Epidermal melanocyte (primary cell): Measurements from ENCODE around the gene NHERF2.

Experiments
- DNase-seq: peaks from one replicate; pipeline ENCODE4 v3.0.0; 2011; ENCODE audit warnings: low spot score; ENCODE audit not compliant: insufficient read length

The NHERF2 gene

DNA sequence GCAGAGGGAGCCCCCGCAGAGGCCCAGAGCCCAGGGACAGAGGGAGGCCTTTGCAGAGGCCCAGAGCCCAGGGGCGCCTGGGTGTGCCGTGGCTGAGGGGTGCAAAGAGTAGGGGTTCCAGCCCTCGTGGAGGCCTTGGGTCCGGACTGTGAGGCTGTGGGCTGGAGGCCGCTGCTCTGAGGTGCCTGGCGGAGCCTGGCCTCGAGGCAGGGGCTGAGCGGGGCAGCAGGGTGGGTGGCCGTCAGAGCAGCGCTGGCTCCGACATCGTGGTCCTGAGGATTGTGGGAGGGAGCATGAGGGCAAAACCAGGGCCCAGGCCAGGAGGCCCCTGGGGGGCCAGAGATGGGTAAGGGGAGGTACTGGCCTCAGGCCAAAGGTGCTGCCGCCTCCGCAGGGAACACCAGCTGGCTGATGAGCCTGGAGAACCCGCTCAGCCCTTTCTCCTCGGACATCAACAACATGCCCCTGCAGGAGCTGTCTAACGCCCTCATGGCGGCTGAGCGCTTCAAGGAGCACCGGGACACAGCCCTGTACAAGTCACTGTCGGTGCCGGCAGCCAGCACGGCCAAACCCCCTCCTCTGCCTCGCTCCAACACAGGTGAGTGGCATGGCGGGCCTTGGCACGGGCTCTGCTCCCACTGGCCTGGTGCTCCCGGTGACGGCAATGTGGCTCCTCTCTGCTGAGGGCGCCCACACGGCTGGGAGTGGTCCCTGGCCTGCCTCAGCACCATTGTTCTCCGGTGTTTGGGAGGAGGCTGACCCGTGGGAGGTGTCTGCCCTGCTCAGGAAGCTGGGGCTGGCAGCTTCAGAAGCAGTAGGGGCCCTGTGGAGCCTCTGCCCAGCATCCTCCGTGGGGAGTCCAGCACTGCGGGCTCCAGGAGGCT lies 54.7 kb downstream of the NHERF2 start:
- DNase-seq: no peak

DNA sequence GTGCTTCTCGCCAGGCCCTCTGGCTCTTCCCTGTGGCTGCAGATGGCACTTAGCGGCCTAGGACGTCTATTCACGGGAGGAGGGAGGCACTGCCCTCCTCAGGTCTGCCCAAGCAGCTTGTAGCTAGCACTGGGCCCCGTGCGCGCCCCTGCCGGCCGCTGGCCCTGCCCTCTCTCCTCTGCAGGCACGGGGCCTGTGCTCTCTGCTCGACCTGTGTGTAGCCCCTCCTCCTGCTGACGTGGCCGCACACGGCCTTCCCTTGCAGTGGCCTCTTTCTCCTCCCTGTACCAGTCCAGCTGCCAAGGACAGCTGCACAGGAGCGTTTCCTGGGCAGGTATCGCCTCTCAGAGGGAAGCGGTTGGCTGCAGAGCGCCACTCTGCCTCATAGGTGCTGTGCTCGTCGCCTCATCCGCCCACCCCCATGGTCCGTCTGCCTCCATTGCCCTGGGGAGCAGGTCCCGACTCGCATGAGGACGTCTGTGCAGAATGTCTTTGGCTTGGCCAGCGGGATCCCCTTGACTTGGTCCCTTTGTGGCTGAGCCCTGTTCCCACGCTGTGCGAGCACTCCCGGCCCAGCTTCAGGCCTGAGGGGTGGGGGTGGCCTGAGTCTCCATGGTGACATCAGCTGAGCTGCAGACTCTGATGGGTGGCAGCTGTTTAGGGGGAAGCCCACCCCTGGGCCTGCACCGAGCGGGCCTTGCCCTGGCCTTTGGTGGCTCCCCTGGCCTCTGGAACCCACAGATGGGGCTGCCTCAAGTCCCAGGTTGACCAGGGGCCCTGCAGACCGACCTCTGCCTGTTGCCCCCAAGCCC lies 55.7 kb downstream of the NHERF2 start:
- no peak for DNase-seq

DNA sequence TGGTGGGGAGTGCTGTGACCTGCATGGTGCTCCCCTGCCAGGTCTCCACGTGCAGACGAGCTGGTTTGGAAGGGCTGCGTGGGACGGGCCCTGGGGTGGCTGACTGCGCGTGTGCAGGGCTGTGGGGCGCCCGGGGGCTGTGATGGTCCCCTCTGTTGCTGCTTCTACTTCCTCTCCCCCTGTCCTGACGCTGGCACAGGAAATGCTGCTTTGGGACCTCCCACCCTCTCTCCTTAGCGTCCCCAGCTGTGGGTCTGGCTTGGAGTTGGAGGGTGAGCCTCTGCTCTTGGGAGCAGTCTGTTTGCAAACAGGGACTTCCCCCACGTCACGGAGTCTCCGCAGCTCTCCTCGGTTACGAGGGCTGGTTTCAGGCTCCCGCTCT lies 56.3 kb downstream of the NHERF2 start:
- no peak for DNase-seq

DNA sequence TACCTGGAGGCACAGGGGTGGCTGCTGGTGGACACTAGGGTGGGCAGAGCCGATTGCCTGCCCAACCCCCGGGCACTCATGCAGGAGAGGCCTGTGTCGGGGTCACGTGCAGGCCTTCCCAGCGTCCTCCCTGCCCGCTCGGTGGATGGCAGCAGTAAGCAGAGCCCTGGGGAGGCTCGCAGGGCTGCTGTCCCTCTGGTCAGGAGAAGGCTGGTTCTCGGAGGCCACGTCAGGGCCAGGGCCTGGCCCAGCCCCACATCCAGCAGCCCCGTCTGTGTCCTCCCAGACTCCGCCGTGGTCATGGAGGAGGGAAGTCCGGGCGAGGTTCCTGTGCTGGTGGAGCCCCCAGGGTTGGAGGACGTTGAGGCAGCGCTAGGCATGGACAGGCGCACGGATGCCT lies 56.7 kb downstream of the NHERF2 start:
- no peak for DNase-seq

DNA sequence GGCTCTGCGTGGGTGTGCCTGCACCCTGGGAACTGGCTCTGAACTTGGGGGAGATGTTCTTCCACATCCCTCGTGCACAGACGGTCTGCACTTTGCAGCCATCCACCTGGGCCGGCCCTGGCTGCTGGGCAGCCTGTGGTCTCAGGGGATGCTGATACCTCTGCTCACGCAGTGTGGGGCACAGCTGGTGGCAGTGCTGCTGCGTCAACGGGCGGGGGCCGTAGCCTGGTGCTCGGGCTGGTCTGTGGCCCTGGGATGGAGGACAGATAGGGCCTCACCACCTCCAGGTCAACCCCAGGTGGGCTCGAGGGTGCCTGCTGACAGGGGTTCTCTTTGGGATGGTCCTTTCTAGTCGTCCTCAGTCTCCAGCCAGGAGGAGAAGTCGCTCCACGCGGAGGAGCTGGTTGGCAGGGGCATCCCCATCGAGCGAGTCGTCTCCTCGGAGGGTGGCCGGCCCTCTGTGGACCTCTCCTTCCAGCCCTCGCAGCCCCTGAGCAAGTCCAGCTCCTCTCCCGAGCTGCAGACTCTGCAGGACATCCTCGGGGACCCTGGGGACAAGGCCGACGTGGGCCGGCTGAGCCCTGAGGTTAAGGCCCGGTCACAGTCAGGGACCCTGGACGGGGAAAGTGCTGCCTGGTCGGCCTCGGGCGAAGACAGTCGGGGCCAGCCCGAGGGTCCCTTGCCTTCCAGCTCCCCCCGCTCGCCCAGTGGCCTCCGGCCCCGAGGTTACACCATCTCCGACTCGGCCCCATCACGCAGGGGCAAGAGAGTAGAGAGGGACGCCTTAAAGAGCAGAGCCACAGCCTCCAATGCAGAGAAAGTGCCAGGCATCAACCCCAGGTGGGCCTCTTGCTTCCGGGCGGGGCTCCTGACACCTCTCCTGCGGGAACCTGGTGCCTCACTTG lies 57.4 kb downstream of the NHERF2 start:
- no peak for DNase-seq

DNA sequence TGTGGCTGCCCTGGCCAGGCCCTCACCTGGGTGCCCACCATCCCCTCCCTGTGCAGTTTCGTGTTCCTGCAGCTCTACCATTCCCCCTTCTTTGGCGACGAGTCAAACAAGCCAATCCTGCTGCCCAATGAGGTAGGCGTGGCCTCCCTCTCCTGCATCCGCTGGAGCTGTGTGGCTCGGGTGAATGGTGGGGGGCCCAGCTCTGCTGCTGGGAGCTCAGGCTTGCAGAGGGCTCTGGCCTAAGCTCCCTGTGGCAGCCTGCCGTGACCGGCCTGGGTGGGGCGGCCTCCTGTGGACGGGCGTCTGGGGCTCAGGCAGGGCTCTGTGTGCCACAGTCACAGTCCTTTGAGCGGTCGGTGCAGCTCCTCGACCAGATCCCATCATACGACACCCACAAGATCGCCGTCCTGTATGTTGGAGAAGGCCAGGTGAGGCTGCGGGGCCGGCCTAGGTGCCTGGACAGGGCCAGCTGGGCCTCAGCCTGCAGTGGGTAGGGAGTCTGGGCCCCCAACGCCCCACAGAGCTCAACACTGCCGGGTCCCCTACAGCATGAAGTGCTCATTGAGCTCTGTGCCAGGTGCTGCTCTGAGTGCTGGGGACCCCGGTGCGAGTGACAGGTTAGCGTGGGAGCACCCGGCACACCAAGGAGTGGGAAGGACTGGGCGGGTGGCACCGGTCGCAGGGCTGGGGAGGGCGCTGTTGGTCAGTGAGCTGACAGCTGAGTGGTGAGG lies 58.4 kb downstream of the NHERF2 start:
- no peak for DNase-seq

DNA sequence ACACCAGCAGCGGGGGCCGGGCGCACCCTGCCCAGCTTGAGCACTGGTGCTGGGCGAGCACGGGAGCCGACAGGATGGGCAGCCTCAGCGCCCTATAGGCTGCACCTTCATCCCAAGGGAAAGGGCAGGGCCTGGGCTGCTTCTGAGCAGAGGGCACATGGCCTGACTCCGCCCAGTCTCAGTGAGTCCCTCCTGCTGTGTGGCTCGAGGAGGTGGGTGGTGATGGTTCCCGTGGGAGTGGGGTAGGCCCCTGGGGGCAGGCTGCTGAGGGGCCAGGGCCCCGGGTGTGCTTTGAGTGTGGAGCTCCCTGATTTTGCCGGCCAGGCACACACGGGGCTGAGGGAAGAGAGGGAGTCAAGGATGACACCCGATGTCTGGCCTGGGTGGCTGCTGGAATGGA lies 59.0 kb downstream of the NHERF2 start:
- no peak for DNase-seq

DNA sequence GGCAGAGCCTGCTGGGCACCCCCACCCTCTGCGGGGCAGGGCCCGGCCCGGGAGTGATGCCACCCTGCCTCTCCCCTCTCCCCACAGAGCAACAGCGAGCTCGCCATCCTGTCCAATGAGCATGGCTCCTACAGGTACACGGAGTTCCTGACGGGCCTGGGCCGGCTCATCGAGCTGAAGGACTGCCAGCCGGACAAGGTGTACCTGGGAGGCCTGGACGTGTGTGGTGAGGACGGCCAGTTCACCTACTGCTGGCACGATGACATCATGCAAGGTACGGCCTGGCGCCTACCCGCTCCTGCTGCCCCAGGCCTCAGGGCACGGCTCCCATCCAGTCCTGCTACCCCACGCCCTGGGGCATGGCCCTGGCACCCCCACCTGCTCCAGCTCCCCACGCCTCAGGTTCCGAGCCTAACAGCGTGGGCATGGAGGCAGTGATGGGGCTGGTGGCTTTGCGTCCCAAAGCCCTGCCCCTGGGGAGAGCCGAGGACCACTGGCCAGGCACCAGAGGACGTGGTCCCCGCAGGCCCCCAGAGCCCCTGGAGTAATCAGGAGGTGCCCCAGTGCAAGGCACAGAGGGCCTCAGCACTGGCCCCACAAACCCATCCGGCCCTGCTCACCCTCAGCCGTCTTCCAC lies 59.5 kb downstream of the NHERF2 start:
- DNase-seq: no peak

DNA sequence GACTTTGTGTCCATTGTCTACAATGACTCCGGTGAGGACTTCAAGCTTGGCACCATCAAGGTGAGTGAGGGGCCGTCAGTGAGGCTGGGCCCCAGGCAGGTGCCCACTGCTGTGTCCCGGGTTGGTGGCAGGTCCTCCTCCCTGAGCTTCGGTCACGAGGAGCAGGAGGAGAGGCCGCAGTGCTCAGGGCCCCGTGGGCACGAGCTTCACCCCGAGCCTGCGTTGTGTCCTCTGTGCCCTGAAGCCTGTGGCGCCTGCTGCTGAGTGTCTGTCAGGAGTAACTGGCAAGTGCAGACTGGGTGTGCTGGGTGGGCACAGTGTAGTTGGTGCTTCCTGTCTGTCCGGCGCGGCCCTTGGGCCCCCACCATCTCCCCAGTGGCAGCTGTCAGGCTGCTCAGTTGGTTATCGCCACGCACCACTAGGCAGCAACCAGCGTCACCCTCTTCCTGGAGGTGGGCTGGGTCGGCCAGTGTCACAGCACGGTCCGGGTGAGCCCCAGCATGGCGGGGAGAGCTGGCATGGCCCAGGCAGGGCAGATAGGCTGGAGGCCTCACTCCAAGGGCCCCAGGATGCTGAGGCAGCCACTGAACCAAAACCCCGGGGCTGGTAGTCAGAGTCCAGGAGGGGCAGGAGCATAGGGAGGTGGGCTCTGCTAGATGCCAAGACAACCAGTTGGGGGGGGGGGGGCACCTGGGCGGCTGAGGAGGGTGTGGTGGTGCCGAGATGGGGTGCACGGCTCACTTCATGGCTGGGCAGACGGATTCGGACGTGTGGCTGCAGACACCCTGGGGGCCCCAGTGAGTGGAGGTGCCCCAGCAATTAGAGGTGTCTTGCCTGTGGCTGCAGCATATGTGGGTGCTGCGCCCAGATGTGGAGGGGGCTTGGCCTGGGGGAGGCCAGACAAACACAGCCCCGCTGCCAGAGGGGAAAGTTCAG lies 60.4 kb downstream of the NHERF2 start:
- no peak for DNase-seq

DNA sequence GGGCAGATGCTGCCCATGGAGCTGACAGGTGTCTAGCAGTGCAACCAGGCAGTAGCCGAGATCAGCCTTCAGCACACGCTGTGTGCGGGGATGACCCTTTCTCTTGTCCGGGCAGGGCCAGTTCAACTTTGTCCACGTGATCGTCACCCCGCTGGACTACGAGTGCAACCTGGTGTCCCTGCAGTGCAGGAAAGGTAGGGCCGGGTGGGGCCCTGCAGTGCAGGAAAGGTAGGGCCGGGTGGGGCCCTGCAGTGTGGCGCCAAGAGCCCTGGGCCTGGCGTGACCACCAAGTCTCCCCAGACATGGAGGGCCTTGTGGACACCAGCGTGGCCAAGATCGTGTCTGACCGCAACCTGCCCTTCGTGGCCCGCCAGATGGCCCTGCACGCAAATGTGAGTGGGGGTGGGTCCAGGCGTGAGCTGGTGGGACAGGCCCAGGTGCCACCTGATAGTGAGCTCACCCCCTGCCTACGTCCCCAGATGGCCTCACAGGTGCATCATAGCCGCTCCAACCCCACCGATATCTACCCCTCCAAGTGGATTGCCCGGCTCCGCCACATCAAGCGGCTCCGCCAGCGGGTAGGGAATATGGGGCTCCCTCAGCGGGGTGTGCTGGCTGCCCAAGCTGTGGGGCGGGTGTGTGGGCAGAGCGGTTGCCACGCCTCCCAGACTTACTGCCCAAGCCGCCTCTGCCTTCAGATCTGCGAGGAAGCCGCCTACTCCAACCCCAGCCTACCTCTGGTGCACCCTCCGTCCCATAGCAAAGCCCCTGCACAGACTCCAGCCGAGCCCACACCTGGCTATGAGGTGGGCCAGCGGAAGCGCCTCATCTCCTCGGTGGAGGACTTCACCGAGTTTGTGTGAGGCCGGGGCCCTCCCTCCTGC lies 61.3 kb downstream of the NHERF2 start:
- DNase-seq: no peak
